ENCODE measurements around the gene YPEL2. TPM values are rescaled to one million over a fixed set of nuclear protein-coding genes. Genes with fewer than 3 reads are reported as not detected.

YPEL2 gene
- total and polyA plus RNA-seq, 2 of the 13 experiments (the other 11 are each of a cell fraction or from before 2014, with no cell fraction given) = 8.5 to 21.1 TPM

GRCh38 chr17:59330053-59330942, 1.2 kb upstream of the YPEL2 start (continued):
- TF ChIP-seq ZNF276 (CRISPR knock-in tag; IDR thresholded peaks at IDR 0.05; ENCODE audit: low read depth) = no peak
- no peak for TF ChIP-seq ZNF253 (CRISPR knock-in tag; IDR thresholded peaks at IDR 0.05; ENCODE audit: borderline replicate concordance)
- no peak for TF ChIP-seq CCDC6 (CRISPR knock-in tag; IDR thresholded peaks at IDR 0.05)
- TF ChIP-seq ZBTB10 (CRISPR knock-in tag; IDR thresholded peaks at IDR 0.05; ENCODE audit: borderline replicate concordance) = peak; percentile 38; the same call in 1 of the 2 replicates
- TF ChIP-seq ZNF232 (CRISPR knock-in tag; IDR thresholded peaks at IDR 0.05; ENCODE audit: borderline replicate concordance) = peak; percentile 92; the same call in 1 of the 2 replicates
- TF ChIP-seq KLF16 (CRISPR knock-in tag; IDR thresholded peaks at IDR 0.05) = no peak
- no peak for TF ChIP-seq JUND (CRISPR knock-in tag; IDR thresholded peaks at IDR 0.05)
- no peak for TF ChIP-seq ETV6 (CRISPR knock-in tag; conservative IDR thresholded peaks at IDR 0.05)
- no peak for TF ChIP-seq MTA1 (CRISPR knock-in tag; IDR thresholded peaks at IDR 0.05; ENCODE audit: borderline replicate concordance)
- TF ChIP-seq ZNF512B (CRISPR knock-in tag; IDR thresholded peaks at IDR 0.05; ENCODE audit: borderline replicate concordance) = no peak
- peak; percentile 50 for TF ChIP-seq ZSCAN29 (CRISPR knock-in tag; conservative IDR thresholded peaks at IDR 0.05)
- no peak for TF ChIP-seq TBX3 (IDR thresholded peaks at IDR 0.05; ENCODE audit: borderline replicate concordance)
- TF ChIP-seq ZNF430 (CRISPR knock-in tag; IDR thresholded peaks at IDR 0.05) = peak; percentile 85; the same call in 1 of the 2 replicates
- peak; percentile 91 for TF ChIP-seq TFAP4 (IDR thresholded peaks at IDR 0.05; ENCODE audit: borderline replicate concordance, low read depth)
- peak; percentile 62; the same call in 1 of the 2 replicates for TF ChIP-seq ZMYM2 (CRISPR knock-in tag; IDR thresholded peaks at IDR 0.05)
- TF ChIP-seq ZMAT3 (CRISPR knock-in tag; conservative IDR thresholded peaks at IDR 0.05) = peak; percentile 26; the same call in 1 of the 2 replicates
- 0 out of 2 replicates have a peak, but pooled peaks have one; percentile 46 for TF ChIP-seq LRRFIP1 (CRISPR knock-in tag; conservative IDR thresholded peaks at IDR 0.05)
